HepG2 (cell line): ENCODE data around the gene CEACAM8. TPM values are rescaled to one million over a fixed set of nuclear protein-coding genes. Genes with fewer than 3 reads are reported as not detected.

Source experiments
- ATF5 ChIP-seq: sonication (generic); formaldehyde crosslinking; IDR thresholded peaks from 2 replicates; pipeline ENCODE4 v1.4.0; 2020; ENCODE audit warnings: mild to moderate bottlenecking, low read depth, missing genetic modification reagents
- CHD2 ChIP-seq: IDR thresholded peaks from 2 replicates; pipeline ENCODE4 v1.6.1; 2011; ENCODE audit warnings: low read depth, low read length, improper control_type of control experiment
- FOXK1 ChIP-seq: sonication (generic); formaldehyde crosslinking; IDR thresholded peaks from 2 replicates; pipeline ENCODE4 v1.4.0; 2020; ENCODE audit warnings: low read depth, missing genetic modification reagents, borderline replicate concordance
- SRF ChIP-seq: IDR thresholded peaks from 2 replicates; pipeline ENCODE4 v1.6.1; 2011; ENCODE audit warnings: mild to moderate bottlenecking, low read depth, low read length, moderate library complexity
- STAT6 ChIP-seq: sonication (generic); formaldehyde crosslinking; IDR thresholded peaks from 2 replicates; pipeline ENCODE4 v1.4.0; 2020; ENCODE audit warnings: missing genetic modification reagents, mild to moderate bottlenecking, borderline replicate concordance
- TOE1 ChIP-seq: sonication (generic); formaldehyde crosslinking; IDR thresholded peaks from 2 replicates; pipeline ENCODE4 v1.4.0; 2020; ENCODE audit warnings: mild to moderate bottlenecking, missing genetic modification reagents
- TP53 ChIP-seq: sonication (generic); formaldehyde crosslinking; conservative IDR thresholded peaks from 2 replicates; pipeline ENCODE4 v1.4.0; 2020; ENCODE audit warnings: missing genetic modification reagents
- ZBTB40 ChIP-seq, 2 experiments: fragments of 450-650 bp in 1 of 2; sonication (generic) in 1 of 2; formaldehyde crosslinking in 1 of 2; IDR thresholded peaks; 2 replicates each; pipeline versions ENCODE4 v1.6.1 to v1.8.0; 2016 to 2022; ENCODE audit warnings: antibody characterized with exemption in 1 of 2, mild to moderate bottlenecking in 1 of 2, missing genetic modification reagents in 1 of 2
- polyA plus RNA-seq, 8 experiments: library from polyadenylated mRNA; depleted of rRNA in 3 of 8; stranded (reverse) in 7 of 8; unstranded in 1 of 8; fragments of >200 nt; fragmentation: Illumina TruSeq in 4 of 8; extraction: Trizol in 4 of 8; gene quantifications; 2 replicates each; pipeline versions ENCODE4 v1.2.1 to v1.2.3, GENCODE V29; 2011 to 2016; ENCODE audit warnings: low read depth in 4 of 8, missing spikeins in 1 of 8, mixed read lengths in 1 of 8; ENCODE audit not compliant: insufficient read depth in 1 of 8
- total RNA-seq, 5 experiments: library from RNA; depleted of rRNA; stranded (reverse); fragments of >200 nt; fragmentation: Illumina TruSeq; extraction: Trizol; gene quantifications; 2 replicates each; pipeline ENCODE4 v1.2.3, GENCODE V29; 2016; ENCODE audit warnings: low read depth in 1 of 5

CEACAM8 gene
- total and polyA plus RNA-seq, 2 of the 13 experiments (the other 11 are each of a cell fraction or from before 2014, with no cell fraction given): not detected

GRCh38 chr19:42577016-42577415 is 17.7 kb downstream of the CEACAM8 start (continued):
- TF ChIP-seq STAT6 (CRISPR knock-in tag) (no peak), TOE1 (CRISPR knock-in tag) (no peak), SRF (no peak), ATF5 (CRISPR knock-in tag) (no peak), ZBTB40 (IDR thresholded peaks at IDR 0.05) (no peak), ZBTB40 (CRISPR knock-in tag; IDR thresholded peaks at IDR 0.05) (no peak), CHD2 (no peak), FOXK1 (CRISPR knock-in tag) (no peak), TP53 (CRISPR knock-in tag) (no peak)
